ENCODE results near the gene NUMBL. TPM values are rescaled to one million over a fixed set of nuclear protein-coding genes. Genes with fewer than 3 reads are reported as not detected.

The NUMBL gene
- total RNA-seq, 1 experiment from 2014 or later = 38.4 TPM

DNA sequence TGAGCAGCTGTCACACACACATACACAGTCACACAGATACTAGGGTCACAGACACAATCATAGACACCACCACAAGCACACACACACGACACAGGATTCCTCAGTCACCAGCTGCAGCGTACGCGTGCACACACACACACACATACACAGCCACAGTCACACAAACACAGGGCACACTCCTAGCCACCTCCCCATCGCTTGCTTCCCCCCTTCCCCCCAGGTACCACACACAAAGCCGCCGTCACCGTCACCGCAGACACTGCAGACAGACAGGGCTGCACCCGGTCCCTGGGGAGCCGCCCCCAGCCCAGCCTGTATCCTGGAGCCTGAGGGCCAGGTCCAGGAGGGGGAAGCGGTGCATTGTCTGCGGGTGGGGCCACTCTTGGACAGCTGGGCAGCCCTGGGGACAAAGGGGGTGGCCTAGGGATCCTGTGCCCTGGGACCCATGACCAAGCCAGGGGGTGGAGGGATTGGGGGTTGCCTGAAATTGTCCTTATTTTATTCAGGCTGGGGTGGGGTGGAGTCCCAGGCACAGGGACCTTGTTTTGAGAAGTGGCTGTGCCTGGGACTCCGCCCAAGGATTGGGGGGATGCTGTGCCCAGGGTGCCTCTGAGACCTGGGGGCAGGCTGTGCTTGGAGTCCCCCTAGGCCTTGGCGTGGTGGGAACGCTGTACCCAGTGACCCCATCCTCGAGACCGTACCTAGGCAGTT lies 957 bp downstream of the NUMBL start:
- no TSS peak for BruUV-seq (replicated peaks)

DNA sequence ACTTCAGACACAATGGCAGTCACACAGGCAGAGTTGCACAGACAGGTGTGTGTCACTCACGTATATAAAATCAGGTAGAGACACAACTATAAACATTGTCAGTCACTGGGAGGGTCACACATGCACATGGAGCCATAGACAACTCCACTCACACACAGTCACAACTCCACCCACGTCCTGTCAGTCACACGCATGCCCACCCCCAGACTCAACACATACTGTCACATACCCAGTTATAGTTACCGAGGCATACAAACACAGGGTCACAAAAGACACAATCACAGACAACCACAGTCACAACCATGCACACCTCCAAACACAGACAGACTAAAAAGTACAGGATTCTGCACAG lies 1.5 kb downstream of the NUMBL start:
- Histone ChIP-seq H3K27me3 (replicated peaks; ENCODE audit: insufficient read depth, low read depth, low read length, poor library complexity) (no peaks in the 10 kb centered on the region), H3K4me1 (ENCODE audit: insufficient read depth, low read length, poor library complexity, severe bottlenecking) (peaks cover 17% of the 10 kb centered on the region), H3K27ac (ENCODE audit: low read depth, low read length, poor library complexity, severe bottlenecking) (no peak overlapping the region), H3K36me3 (ENCODE audit: insufficient read depth, low read length, poor library complexity, severe bottlenecking) (peaks cover 3% of the 10 kb centered on the region), H3K4me3 (ENCODE audit: low read depth, low read length, poor library complexity, severe bottlenecking) (peak overlapping the region; percentile 94), H3K9me3 (ENCODE audit: low read depth, low read length, poor library complexity, severe bottlenecking) (no peaks in the 10 kb centered on the region)
- no peak for TF ChIP-seq EZH2 (IDR thresholded peaks at IDR 0.05; ENCODE audit: borderline replicate concordance, low read depth, low read length, poor library complexity, severe bottlenecking)
- TF ChIP-seq, protein P1, sequence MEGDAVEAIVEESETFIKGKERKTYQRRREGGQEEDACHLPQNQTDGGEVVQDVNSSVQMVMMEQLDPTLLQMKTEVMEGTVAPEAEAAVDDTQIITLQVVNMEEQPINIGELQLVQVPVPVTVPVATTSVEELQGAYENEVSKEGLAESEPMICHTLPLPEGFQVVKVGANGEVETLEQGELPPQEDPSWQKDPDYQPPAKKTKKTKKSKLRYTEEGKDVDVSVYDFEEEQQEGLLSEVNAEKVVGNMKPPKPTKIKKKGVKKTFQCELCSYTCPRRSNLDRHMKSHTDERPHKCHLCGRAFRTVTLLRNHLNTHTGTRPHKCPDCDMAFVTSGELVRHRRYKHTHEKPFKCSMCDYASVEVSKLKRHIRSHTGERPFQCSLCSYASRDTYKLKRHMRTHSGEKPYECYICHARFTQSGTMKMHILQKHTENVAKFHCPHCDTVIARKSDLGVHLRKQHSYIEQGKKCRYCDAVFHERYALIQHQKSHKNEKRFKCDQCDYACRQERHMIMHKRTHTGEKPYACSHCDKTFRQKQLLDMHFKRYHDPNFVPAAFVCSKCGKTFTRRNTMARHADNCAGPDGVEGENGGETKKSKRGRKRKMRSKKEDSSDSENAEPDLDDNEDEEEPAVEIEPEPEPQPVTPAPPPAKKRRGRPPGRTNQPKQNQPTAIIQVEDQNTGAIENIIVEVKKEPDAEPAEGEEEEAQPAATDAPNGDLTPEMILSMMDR (conservative IDR thresholded peaks at IDR 0.05; ENCODE audit: low read depth, low read length) = no peak
- intact Hi-C loops (cut with micrococcal nuclease; ENCODE audit: unreplicated experiment) = no loop called here
- ChIA-PET CTCF (no interaction called here), POLR2A (ENCODE audit: low non-redundant PET) (no interaction called here)
- no TSS peak for BruUV-seq (replicated peaks)
- no peak for DNase-seq (ENCODE audit: low spot score)

More for the DNA sequence above, 957 bp downstream of the NUMBL start:
- no peaks in the 10 kb centered on the region for H3K9me3 ChIP-seq (ENCODE audit: low read depth, low read length, poor library complexity, severe bottlenecking)
- intact Hi-C loops (cut with micrococcal nuclease; ENCODE audit: unreplicated experiment) = no loop called here
- H3K4me1 ChIP-seq (ENCODE audit: insufficient read depth, low read length, poor library complexity, severe bottlenecking) = peaks cover 17% of the 10 kb centered on the region
- peak overlapping the region; percentile 96 for H3K27ac ChIP-seq (ENCODE audit: low read depth, low read length, poor library complexity, severe bottlenecking)
- ChIA-PET POLR2A (ENCODE audit: low non-redundant PET) (no interaction called here), CTCF (no interaction called here)
- peak overlapping the region; percentile 94 for H3K4me3 ChIP-seq (ENCODE audit: low read depth, low read length, poor library complexity, severe bottlenecking)
- peaks cover 3% of the 10 kb centered on the region for H3K36me3 ChIP-seq (ENCODE audit: insufficient read depth, low read length, poor library complexity, severe bottlenecking)
- H3K27me3 ChIP-seq (replicated peaks; ENCODE audit: insufficient read depth, low read depth, low read length, poor library complexity) = no peaks in the 10 kb centered on the region
- peak; percentile 27 for DNase-seq (ENCODE audit: low spot score)
- TF ChIP-seq, protein P1 (conservative IDR thresholded peaks at IDR 0.05; ENCODE audit: low read depth, low read length) = no peak
- TF ChIP-seq EZH2 (IDR thresholded peaks at IDR 0.05; ENCODE audit: borderline replicate concordance, low read depth, low read length, poor library complexity, severe bottlenecking) = no peak

DNA sequence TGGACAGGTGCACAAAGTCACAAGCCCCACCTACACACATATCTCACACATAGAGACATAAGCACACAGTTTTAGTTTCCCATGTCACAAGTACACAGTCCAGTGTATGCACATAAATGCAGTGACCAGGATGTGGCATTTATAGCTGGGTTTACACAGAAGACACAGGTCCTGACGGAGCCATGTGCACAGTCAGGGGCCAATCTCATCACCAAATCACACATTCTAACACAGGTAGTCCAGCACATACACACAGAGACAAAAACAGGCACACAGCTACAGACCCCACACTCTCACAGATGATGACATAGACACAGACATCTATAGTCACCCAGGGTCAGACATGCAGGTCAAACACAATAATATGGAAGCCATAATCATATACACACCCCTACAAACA lies 2.1 kb downstream of the NUMBL start:
- intact Hi-C loops (cut with micrococcal nuclease; ENCODE audit: unreplicated experiment) = no loop called here

More for the DNA sequence above, 2.1 kb downstream of the NUMBL start:
- POLR2A ChIA-PET (ENCODE audit: low non-redundant PET) = no interaction called here
- H3K36me3 ChIP-seq (ENCODE audit: insufficient read depth, low read length, poor library complexity, severe bottlenecking) = peaks cover 3% of the 10 kb centered on the region
- CTCF ChIA-PET = no interaction called here
- no peak overlapping the region for H3K27ac ChIP-seq (ENCODE audit: low read depth, low read length, poor library complexity, severe bottlenecking)
- H3K9me3 ChIP-seq (ENCODE audit: low read depth, low read length, poor library complexity, severe bottlenecking) = no peaks in the 10 kb centered on the region
- no peaks in the 10 kb centered on the region for H3K27me3 ChIP-seq (replicated peaks; ENCODE audit: insufficient read depth, low read depth, low read length, poor library complexity)
- BruUV-seq (replicated peaks) = TSS peak; percentile 49
- peaks cover 17% of the 10 kb centered on the region for H3K4me1 ChIP-seq (ENCODE audit: insufficient read depth, low read length, poor library complexity, severe bottlenecking)
- H3K4me3 ChIP-seq (ENCODE audit: low read depth, low read length, poor library complexity, severe bottlenecking) = no peak overlapping the region
- TF ChIP-seq, protein P1 (conservative IDR thresholded peaks at IDR 0.05; ENCODE audit: low read depth, low read length) = no peak
- no peak for TF ChIP-seq EZH2 (IDR thresholded peaks at IDR 0.05; ENCODE audit: borderline replicate concordance, low read depth, low read length, poor library complexity, severe bottlenecking)
- DNase-seq (ENCODE audit: low spot score) = no peak
